D341Med (cell line): ENCODE measurements around the gene SPRED2.

Experiments
- DNase-seq: peaks from one replicate; pipeline ENCODE4 v3.0.0; 2012; ENCODE audit warnings: low spot score

Gene SPRED2, protein sequence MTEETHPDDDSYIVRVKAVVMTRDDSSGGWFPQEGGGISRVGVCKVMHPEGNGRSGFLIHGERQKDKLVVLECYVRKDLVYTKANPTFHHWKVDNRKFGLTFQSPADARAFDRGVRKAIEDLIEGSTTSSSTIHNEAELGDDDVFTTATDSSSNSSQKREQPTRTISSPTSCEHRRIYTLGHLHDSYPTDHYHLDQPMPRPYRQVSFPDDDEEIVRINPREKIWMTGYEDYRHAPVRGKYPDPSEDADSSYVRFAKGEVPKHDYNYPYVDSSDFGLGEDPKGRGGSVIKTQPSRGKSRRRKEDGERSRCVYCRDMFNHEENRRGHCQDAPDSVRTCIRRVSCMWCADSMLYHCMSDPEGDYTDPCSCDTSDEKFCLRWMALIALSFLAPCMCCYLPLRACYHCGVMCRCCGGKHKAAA

DNA sequence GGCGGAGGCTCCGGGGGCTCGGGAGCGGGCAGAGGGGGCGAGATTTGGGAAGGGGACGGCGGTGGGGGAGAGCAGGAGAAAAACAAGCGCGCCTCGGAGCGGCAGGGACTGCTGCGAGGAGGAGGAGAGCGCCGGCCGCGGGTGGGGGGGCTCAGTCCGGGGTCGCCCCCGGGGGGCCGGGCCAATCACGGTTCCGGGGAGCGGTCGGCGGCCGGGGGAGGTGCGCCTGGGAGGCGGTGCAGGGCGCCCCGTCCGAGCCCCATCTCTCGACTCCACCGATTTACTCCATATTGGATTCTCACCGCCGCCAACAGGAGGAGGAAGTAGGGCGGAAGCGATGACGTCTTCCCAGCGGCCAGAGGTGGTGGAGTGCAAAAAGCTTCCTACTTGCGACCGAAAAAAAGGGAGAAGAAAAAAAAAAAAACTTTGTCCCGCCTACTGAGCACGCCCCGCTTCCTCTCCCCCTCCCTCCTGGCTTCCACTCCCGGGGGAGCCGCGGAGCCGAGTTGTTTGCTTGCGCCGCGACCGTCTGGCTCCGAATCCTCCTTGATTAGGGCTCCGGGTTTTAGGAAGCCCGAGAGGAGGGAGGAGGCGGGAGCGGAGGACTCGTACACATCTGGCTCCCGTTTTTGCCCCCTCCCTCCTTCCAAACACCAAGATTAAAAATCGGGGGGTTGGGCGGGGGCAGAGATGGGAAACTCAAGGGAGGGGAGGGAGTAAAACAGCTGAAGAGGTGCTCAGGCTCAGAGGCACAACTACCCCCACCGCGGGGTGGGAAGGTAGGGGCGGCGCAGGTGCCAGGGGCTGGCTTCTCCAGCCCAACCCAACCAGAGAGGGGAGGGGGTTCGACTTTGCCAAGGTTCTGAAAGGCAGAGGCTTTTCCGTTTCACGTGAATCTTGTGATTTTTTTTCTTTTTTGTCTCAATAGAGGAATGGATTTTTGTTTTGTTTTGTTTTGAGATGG lies at the start of gene SPRED2:
Gene SPRED2, minus strand, starts transcription at position 373 of the 964 bp plus-strand sequence. CDS start 612 bp downstream, outside the sequence.
- peak; percentile 79 for DNase-seq

DNA sequence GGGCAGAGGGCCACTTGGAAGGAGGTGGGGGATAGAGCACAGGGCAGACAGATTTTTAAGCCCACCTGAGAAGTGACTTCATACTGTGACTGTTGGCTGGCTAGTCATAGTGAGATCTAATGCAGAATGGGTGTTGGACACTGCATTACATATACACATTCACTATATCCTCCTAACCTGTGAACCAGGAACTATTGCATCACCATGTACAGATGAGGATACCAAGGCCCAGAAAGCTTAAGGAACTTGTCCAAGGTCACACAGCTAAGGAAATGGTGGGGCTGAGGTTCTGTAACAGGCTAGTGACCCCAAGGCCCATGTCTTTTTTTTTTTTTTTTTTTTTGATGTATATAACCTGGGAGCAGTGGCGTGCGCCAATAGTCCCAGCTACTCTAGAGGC lies 49.6 kb upstream of the SPRED2 start:
- no peak for DNase-seq

DNA sequence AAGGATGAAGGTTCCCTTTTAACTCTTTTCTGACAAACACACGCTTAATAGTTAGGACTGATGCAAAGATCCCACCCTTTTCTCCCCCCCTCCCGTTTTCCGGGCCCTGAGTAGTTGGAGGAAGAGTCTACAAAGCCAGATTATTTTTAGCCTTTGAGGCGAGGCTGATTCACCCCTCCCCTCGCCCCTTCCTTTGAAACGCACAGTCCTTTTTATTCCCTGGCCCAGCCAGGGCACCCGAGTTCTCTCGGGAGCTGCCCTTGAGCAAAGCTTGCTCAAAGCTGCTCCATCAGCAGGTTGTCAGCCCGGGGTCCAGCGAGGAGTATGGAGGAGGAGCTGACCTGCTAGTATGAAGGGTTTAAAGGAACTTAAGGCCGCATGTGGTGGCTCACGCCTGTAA lies 47.1 kb upstream of the SPRED2 start:
- DNase-seq: no peak

DNA sequence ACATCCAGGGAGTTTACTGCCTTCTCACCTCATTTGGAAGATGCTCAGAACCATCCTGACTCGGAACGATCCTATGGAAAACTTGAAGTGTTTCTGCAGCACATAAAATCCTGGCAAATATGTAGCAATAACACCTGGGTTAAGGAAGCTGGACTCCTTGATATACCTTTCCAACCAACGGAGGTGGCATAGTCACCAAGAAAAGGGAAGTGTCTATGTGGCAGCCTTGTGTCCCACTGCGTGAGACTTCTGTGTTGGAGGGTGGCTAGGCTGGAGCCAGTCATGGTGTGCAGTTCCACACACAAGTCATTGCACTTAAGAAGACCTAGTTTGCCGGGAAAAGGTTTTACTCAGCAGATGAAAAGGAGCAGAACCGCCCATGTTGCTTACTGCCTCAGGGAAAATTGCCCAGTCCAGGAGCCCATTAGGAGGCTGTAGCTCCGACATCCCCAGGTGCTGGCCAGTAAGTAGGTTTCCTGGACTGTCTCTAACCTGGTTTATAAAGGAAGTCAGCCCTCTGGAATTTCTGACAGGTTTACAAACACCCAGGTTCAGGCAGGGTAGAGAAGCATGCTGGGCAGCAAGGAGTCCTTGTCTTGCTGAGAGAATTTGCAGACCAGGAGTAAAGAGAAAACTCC lies 46.2 kb upstream of the SPRED2 start:
- no peak for DNase-seq

DNA sequence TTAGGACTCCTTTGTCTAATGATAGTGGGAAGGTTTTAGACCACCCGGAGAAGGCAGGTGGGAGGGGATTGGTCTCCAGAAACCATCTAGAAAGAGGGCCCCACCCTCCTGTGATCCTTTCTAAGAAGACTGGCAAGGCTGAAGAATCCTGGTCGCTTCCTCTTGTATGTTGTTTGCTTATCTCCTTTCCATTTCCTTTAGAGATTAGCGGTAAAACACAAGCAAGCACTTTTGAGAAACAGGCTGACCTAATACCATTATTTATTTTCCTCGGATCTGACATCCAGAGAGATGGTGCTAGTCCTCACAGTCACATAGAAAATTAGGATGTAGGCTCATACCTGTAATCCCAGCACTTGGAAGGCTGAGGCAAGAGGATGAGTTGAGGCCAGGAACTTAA lies 45.2 kb upstream of the SPRED2 start:
- no peak for DNase-seq

DNA sequence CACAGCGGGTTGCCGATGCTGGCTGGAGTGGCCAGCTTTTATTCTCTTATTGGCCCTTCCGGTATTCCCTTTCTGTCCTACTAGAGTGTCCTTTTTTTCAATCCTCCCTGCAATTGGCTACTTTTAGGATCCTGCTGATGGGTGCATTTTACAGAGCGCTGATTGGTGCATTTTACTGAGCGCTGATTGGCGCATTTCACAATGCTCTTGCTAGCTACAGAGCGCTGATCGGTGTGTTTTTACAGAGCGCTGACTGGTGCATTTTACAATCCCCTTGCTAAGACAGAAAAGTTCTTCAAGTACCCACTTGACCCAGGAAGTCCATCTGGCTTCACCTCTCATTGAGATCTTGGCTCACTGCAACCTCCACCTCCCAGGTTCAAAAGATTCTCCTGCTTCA lies 44.4 kb upstream of the SPRED2 start:
- DNase-seq: no peak

DNA sequence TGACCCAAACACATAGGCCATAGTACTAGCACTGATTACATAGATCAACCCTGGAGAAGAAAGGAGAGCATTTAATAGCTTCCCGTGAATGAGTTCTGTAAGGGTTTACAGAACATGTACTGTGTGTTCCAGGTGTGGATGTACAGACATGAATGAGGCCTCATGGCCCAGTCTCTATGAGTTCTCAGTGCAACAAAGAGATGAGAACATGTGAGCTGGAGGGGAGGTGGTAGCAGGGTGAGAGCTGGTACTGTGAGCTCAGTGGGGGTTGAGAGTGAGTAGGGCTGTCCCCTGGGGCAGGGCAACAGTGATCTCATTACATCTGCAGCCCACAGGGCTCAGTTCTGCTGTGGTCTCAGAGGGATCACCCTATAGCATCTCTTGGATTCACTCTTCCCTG lies 42.6 kb upstream of the SPRED2 start:
- DNase-seq: no peak

DNA sequence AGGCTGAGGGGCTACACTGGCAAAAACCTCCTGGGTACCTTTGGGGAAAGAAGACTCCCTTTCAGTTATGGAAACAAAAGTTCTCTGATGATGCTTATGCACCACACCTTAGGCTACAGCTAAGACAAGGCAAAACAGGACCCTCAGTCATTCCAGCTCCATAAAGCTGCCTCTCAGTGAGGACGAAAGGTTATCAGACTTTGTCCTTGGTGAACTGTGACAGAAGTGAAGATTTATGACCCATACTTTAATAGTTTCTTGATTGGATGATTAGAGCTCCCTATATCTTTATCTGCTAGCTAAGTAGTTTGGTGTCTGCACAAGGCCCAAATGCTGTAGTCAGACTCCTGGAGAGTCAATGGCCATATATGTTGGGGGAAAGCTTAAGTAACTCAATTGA lies 40.6 kb upstream of the SPRED2 start:
- DNase-seq: no peak

DNA sequence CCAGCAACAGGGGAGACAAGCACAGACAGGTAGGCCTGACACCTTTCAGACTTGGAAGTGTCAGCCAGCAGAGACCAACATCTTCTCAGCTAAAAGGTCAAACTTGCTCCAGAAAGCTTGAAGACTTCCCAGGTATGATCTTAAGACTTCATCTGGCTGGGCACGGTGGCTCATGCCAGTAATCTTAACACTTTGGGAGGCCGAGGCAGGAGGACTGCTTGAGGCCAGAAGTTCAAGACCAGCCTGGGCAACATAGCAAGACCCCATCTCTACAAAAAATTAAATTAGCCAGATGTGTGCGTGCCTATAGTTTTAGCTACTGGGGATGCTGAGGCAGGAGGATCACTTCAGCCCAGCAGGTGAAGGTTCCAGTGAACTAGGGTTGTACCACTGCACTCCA lies 39.0 kb upstream of the SPRED2 start:
- no peak for DNase-seq

DNA sequence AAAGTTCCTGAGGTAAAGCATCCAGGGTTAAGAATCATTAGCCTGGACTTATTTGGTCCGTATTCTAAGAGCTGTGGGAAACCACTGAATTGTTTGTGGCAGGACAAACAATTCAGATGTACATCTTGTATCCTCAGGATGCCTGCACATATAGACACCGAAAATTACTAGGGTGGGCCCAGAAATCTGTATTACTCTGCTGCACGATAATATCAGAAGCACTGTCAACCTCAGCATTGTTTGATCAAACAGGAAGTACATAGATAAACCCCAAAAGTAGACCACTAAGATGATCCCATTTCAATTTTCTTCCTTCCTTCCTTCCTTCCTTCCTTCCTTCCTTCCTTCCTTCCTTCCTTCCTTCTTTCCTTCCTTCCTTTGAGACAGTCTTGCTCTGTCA lies 34.2 kb upstream of the SPRED2 start:
- DNase-seq: no peak

DNA sequence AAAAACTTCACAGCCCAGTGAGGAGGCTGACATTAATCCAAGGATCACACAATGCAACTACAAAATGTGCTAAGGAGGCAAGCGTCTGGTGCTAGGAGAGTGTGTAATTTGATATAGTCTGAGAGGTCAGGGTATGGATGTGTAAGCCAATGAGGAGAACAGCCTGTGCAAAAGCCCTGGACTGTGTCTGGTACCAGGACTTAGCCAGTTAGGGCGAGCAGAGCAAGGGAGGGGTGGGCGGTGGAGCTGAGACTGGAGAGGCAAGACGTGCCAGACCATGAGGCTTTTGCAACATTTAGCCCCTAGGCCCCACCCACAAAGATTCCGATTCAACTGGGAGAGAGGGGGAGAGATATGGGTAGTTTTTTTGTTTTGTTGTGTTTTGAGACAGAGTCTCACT lies 33.5 kb upstream of the SPRED2 start:
- no peak for DNase-seq

DNA sequence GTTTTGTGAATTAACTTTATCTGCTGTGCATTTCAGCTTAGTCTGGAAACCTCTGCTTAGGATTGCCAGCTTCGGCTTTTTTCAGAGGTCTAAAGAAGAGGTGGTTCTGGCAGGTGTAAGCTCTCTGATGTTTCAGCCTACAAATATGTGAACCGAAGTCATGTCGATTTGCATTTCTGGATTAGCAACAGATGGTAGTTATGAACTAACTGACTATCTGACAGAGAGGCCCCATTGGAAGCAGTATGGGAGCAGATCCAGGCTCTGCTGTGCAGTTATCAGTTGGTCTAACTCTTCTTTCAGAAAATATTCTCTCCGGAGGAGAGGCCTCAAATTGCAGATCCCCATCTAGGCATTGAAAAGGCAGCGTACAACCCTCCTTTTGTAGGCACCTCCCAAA lies 32.7 kb upstream of the SPRED2 start:
- no peak for DNase-seq

DNA sequence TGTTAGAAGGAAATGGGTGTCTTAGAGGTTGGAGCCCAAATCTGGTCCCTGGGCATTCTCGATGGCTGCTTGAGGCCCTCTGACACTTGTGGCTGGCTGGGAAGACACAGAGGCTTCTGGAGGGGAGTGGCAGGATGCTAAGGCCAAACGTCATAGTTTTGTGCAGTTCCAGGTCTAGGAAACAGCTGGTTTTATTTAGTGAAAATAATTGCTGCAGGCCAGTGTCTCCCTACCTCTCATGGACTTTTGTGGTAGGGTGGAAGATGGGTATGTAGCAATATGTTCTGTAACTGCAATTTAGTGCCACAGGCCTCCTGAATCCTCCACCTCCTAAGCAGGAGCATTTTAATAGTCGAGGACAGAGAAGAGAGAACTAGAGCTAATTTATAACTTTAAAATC lies 32.2 kb upstream of the SPRED2 start:
- no peak for DNase-seq

DNA sequence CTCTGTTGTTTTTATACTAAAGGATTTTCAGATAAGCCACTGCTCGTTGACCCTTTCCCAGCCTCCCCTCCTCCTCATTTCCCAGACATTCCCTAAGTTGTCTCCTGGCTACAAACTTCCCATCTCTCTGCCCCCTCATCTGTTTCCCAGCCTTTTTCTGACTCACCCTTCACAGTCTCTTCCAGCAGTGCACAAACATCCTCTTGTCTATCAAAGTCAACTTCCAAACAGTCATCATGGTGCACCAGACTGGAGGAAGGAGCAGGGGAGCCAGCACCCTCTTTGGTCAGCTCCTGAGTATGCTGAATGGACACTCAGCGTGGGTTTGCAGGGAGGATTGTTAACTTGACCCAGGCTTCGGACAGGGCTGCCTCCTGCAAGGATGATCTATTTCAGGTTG lies 26.6 kb upstream of the SPRED2 start:
- DNase-seq: no peak

DNA sequence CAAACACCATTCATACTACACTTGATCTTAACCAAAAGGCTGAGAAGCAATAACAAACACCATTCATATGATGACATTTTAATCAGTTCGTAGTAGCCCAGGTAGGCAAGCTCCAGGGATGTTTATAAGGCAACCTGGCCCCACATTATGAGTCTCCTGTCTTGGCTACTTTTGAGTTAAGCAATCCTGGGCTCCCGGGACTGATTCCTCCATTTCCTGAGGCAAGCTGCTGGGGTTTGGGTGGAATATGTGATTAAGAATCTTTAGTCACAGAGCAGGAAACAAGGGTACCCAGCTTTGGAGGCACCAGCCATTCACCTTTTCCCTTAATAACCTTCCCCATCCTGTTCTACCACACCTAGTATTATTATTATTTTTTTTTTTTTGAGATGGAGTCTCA lies 24.5 kb upstream of the SPRED2 start:
- DNase-seq: no peak

DNA sequence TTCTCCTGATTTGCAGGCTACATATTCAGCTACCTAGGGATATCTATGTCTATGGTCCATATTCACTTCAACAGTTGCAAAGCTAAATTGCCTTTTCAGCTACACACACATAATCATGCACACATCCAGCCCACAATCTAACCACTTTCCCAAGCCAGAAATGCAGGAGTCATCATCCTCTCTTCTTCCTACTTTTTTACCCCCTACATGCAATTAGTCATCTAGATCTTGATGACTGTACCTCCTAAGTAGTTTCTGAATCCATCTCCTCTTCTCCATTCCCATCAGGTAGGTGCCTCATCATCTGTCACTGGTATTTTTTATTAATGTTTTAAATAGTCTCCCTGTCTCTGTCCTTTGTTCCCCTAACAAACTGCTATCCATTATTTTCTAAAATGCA lies 23.7 kb upstream of the SPRED2 start:
- no peak for DNase-seq

DNA sequence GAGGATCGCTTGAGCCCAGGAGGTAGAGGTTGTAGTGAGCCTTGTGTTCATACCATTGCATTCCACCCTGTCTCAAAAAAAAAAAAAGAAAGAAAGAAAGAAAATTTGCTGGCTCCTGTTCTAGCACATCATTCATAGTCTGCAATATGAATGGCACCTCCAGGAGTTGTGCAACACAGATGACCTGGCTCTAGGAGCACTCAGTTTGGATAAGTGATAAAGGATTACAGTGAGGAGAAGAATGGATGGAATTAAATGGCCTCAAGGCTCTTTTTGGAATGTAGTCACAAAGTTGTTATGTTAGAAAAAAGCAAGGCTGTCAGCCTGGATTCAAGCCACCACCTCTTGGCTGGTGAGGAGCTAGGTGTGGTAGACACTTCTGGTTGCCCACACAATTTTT lies 21.5 kb upstream of the SPRED2 start:
- no peak for DNase-seq

DNA sequence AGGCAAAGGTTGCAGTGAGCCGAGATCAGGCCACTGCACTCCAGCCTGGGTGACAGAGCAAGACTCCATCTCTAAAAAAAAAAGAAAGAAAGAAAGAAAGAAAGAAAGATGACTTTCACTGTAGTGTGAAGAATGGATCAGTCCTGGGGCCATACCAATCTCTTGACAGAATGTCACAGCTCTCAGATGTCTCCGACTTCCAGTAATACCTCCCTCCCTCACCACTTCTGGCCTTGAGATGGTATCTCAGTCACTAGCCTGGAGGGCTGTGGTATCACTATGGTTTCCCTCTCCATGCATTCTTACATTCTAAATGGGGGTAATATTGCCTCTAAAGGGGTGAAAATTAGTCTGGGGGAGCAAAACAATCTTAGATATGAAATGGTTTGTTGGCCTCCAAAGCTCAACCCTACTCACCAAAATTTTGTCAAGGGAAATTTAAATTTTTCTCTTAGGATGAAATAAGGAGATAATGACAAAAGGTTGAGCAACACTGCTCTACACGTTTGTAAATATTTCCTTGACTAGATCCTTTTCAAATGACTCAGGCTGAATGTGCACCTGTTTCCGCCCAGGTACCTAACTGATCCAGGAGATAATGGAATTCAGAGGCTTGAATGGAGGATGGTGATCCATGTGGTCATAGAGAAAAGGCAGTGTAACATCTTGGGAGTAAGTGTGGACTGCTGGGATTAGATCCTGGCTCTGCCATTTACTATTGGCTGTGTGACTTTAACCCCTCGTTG lies 19.9 kb upstream of the SPRED2 start:
- no peak for DNase-seq

DNA sequence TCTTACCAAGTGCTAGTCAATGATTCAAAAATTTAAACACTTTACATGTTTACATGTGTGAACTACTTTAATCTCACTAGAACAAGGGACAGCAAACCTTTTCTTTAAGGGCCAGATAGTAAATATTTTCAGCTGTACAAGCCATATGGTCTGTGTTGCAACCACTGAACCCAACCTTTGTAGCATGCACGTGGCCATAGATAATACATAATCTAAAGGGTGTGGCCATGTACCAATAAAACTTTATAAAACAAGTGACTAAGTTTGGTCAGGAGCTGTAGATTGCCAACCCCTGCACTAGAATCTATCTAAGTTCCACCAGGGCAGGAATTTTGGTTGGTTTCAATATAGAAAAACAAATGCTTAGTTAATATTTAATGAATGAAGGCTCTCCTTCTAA lies 18.4 kb upstream of the SPRED2 start:
- DNase-seq: no peak

DNA sequence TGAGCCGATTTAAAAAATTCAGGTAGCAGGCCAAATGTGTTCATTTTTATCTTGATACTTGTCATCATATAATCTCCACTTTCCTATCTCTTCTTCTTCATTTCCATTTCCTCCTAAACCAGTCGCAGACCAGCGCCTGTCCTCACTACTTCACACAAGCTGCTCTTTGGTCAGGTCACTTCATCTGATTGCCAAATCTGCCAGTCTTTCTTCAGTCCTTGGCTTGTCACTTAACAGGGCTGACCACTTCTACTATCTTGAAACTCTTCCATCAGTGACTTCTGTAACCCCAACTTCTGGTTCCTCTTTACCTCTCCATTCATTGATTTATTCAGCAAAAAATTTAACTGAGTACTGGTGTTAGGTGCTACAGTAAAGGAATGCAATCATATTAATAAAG lies 18.0 kb upstream of the SPRED2 start:
- no peak for DNase-seq

DNA sequence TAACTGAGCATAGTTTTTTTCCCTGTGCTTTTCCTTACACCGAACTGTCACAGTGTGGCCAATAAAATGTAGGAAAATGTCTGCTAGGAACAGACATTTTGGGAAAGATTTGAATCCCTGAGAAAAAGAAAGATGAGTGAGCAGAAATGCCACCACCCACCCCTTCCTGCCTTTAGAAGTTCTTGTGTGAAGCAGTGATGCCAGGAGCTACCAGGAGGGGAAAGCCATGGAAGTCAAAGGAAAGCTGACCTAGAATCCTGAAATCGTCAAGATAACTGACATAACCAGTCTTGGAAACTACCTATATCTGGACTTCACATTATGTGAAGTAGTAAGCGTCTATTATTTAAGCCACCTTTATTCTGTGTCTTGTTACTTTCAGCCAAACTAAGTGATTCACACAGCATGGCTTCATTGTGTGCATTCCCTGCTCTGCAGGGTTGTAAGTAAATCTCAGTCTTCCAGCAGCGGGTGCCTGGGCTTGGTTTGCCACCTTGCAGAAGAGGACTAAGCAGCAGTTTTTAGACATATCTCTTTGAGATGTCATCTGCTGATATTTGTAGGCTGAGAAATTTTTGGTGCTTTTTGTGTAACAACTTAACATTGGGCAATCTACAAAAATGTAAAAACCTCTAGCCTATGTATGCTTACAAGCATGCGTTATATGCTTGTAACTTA lies 11.2 kb upstream of the SPRED2 start:
- DNase-seq: no peak
